K562 (cell line): ENCODE measurements around the gene PCDHGC4. TPM values are rescaled to one million over a fixed set of nuclear protein-coding genes. Genes with fewer than 3 reads are reported as not detected.

Source experiments
- CBFB ChIP-seq: sonication (generic); formaldehyde crosslinking; IDR thresholded peaks from 2 replicates; pipeline ENCODE4 v1.4.0; 2020; ENCODE audit warnings: mild to moderate bottlenecking, missing genetic modification reagents
- CEBPZ ChIP-seq: fragments of 150-350 bp; IDR thresholded peaks from 2 replicates; pipeline ENCODE4 v1.6.1; 2014; ENCODE audit warnings: low read depth, mild to moderate bottlenecking, low read length, borderline replicate concordance
- CHAMP1 ChIP-seq: fragments of 450-650 bp; IDR thresholded peaks from 2 replicates; pipeline ENCODE4 v1.6.1; 2016; ENCODE audit warnings: mild to moderate bottlenecking
- EP400 ChIP-seq: fragments of 450-650 bp; IDR thresholded peaks from 2 replicates; pipeline ENCODE4 v1.6.1; 2017; ENCODE audit warnings: antibody characterized with exemption, mild to moderate bottlenecking, moderate library complexity
- FOXA1 ChIP-seq: fragments of 450-650 bp; IDR thresholded peaks from 2 replicates; pipeline ENCODE4 v1.6.1; 2016; ENCODE audit warnings: mild to moderate bottlenecking, borderline replicate concordance
- KAT7 ChIP-seq: sonication (generic); formaldehyde crosslinking; IDR thresholded peaks from 2 replicates; pipeline ENCODE4 v1.8.0; 2022; ENCODE audit warnings: missing genetic modification reagents, mild to moderate bottlenecking, borderline replicate concordance
- MAX ChIP-seq: sonication (generic); formaldehyde crosslinking; IDR thresholded peaks from 2 replicates; pipeline ENCODE4 v1.9.0; 2022; ENCODE audit warnings: mild to moderate bottlenecking, missing genetic modification reagents
- MEF2A ChIP-seq: IDR thresholded peaks from 2 replicates; pipeline ENCODE4 v1.6.1; 2011; ENCODE audit warnings: low read depth, mild to moderate bottlenecking, low read length, moderate library complexity; ENCODE audit not compliant: control insufficient read depth
- PHTF2 ChIP-seq: fragments of 250-450 bp; sonication (Bioruptor Pico); IDR thresholded peaks from 2 replicates; pipeline ENCODE4 v1.5.0; 2021; ENCODE audit warnings: mild to moderate bottlenecking
- PML ChIP-seq: IDR thresholded peaks from 2 replicates; pipeline ENCODE4 v1.6.1; 2012; ENCODE audit warnings: low read length, inconsistent platforms
- SMARCB1 ChIP-seq: IDR thresholded peaks from 2 replicates; pipeline ENCODE4 v1.6.1; 2011; ENCODE audit warnings: improper control_type of control experiment, low read depth; ENCODE audit not compliant: insufficient read length
- SP1 ChIP-seq: sonication (generic); formaldehyde crosslinking; IDR thresholded peaks from 2 replicates; pipeline ENCODE4 v1.8.1; 2022; ENCODE audit warnings: mild to moderate bottlenecking, missing genetic modification reagents
- ZBTB43 ChIP-seq: sonication (generic); formaldehyde crosslinking; IDR thresholded peaks from 2 replicates; pipeline ENCODE4 v1.8.0; 2023; ENCODE audit warnings: mild to moderate bottlenecking, missing genetic modification reagents
- ZKSCAN8 ChIP-seq: fragments of 200-800 bp; sonication (Bioruptor generic); IDR thresholded peaks from 2 replicates; pipeline ENCODE4 v1.6.1; 2016; ENCODE audit warnings: missing genetic modification characterization, missing compliant biosample characterization
- ZNF431 ChIP-seq: sonication (generic); formaldehyde crosslinking; IDR thresholded peaks from 2 replicates; pipeline ENCODE4 v1.8.0; 2022; ENCODE audit warnings: mild to moderate bottlenecking, missing genetic modification reagents
- ZNF589 ChIP-seq: fragments of 200-800 bp; sonication (Bioruptor generic); IDR thresholded peaks from 2 replicates; pipeline ENCODE4 v1.6.1; 2016; ENCODE audit warnings: low read depth, missing genetic modification characterization, missing compliant biosample characterization
- polyA plus RNA-seq, 8 experiments: library from polyadenylated mRNA; depleted of rRNA in 4 of 8; stranded (reverse) in 5 of 8; unstranded in 3 of 8; fragments of >200 nt; fragmentation: Nextera tagmentation in 2 of 8; fragmentation: Illumina TruSeq in 1 of 8; extraction: Ambion mirVana in 2 of 8; extraction: Trizol in 1 of 8; gene quantifications; 2 replicates each; pipeline versions ENCODE4 v1.2.1 to v1.2.3, GENCODE V29; 2011 to 2014; ENCODE audit warnings: inconsistent platforms in 1 of 8, missing spikeins in 1 of 8
- total RNA-seq, 7 experiments: library from RNA; depleted of rRNA in 6 of 7; stranded (reverse); fragments of >200 nt in 6 of 7; fragmentation: Illumina TruSeq in 2 of 7; extraction: Trizol in 2 of 7; gene quantifications; 2 replicates each; pipeline versions ENCODE4 v1.2.1 to v1.2.3, GENCODE V29; 2011 to 2021; ENCODE audit warnings: low replicate concordance in 1 of 7
- TF ChIP-seq, protein P1 (sequence below), 2 experiments: fragments of 250-450 bp in 1 of 2; fragments of 450-650 bp in 1 of 2; sonication (Bioruptor Pico) in 1 of 2; IDR thresholded peaks; 2 replicates each; pipeline versions ENCODE4 v1.6.1 to v1.8.0; 2016 to 2021; ENCODE audit warnings: mild to moderate bottlenecking in 2 of 2, moderate library complexity in 2 of 2, missing compliant biosample characterization in 1 of 2, missing genetic modification characterization in 1 of 2
- TF ChIP-seq, protein P2 (sequence below): fragments of 250-450 bp; sonication (Bioruptor Pico); IDR thresholded peaks from 2 replicates; pipeline ENCODE4 v1.5.0; 2021

The PCDHGC4 gene
- total and polyA plus RNA-seq, 9 of the 15 experiments (the other 6 are each of a cell fraction or from before 2014, with no cell fraction given) = 0.05 TPM; not detected in 8

GRCh38 chr5:141521244-141521781 is 36.5 kb downstream of the PCDHGC4 start (continued):
- no peak for TF ChIP-seq ZBTB43
- TF ChIP-seq FOXA1 = no peak
- peak; percentile 87 for TF ChIP-seq ZKSCAN8
- no peak for TF ChIP-seq ZNF431 (CRISPR knock-in tag)
- no peak for TF ChIP-seq PHTF2 (CRISPR knock-in tag)
- TF ChIP-seq CEBPZ = no peak
- TF ChIP-seq, protein P1, sequence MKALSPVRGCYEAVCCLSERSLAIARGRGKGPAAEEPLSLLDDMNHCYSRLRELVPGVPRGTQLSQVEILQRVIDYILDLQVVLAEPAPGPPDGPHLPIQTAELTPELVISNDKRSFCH (CRISPR knock-in tag; IDR thresholded peaks at IDR 0.05) = no peak
- TF ChIP-seq, protein P1 (tag; IDR thresholded peaks at IDR 0.05) = no peak
- TF ChIP-seq PML = no peak
- no peak; the same call in 1 of the 2 replicates for TF ChIP-seq SP1 (CRISPR knock-in tag)
- TF ChIP-seq KAT7 (CRISPR knock-in tag) = no peak
- TF ChIP-seq MEF2A = peak; percentile 92
- no peak for TF ChIP-seq MAX (CRISPR knock-in tag)
- no peak for TF ChIP-seq CHAMP1
- no peak for TF ChIP-seq CBFB (CRISPR knock-in tag)
- TF ChIP-seq SMARCB1 = no peak
- peak; percentile 79 for TF ChIP-seq ZNF589 (CRISPR knock-in tag)
- TF ChIP-seq, protein P2, sequence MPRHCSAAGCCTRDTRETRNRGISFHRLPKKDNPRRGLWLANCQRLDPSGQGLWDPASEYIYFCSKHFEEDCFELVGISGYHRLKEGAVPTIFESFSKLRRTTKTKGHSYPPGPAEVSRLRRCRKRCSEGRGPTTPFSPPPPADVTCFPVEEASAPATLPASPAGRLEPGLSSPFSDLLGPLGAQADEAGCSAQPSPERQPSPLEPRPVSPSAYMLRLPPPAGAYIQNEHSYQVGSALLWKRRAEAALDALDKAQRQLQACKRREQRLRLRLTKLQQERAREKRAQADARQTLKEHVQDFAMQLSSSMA = no peak
- TF ChIP-seq EP400 = no peak
